ENCODE results near the gene GSG1L.
"Not testable (repeated sequence)": the region's sequence is repeated elsewhere in the genome, so short reads cannot be mapped to it uniquely, and the experiment has no call there.

Gene GSG1L

GRCh38 chr16:27985981-27986380 is 77.5 kb downstream of the GSG1L start:
- Histone ChIP-seq H3K27ac (no peak overlapping the region), H3K4me3 (no peak overlapping the region)
- no peak for DNase-seq (ENCODE audit: low spot score)
- TF ChIP-seq CTCF (IDR thresholded peaks at IDR 0.05): no peak

GRCh38 chr16:27984121-27984520 is 79.4 kb downstream of the GSG1L start:
- Histone ChIP-seq H3K4me3 (no peak overlapping the region), H3K27ac (no peak overlapping the region)
- TF ChIP-seq CTCF (IDR thresholded peaks at IDR 0.05): no peak
- peak; percentile 60 for DNase-seq (ENCODE audit: low spot score)

- no peak overlapping the region for H3K27ac ChIP-seq
- TF ChIP-seq CTCF (IDR thresholded peaks at IDR 0.05): no peak
- DNase-seq (ENCODE audit: low spot score): no peak
- no peak overlapping the region for H3K4me3 ChIP-seq
Observed at GRCh38 chr16:27983244-27983643, 80.3 kb downstream of the GSG1L start.

- Histone ChIP-seq H3K4me3 (no peak overlapping the region), H3K27ac (no peak overlapping the region)
- peak; percentile 11 for DNase-seq (ENCODE audit: low spot score)
- TF ChIP-seq CTCF (IDR thresholded peaks at IDR 0.05): no peak
Observed at GRCh38 chr16:27982184-27982583, 81.3 kb downstream of the GSG1L start.

GRCh38 chr16:27980919-27981700 is 82.4 kb downstream of the GSG1L start:
- peak; percentile 65 for DNase-seq (ENCODE audit: low spot score)
- Histone ChIP-seq H3K27ac (no peak overlapping the region), H3K4me3 (no peak overlapping the region)
- TF ChIP-seq CTCF (IDR thresholded peaks at IDR 0.05): no peak

GRCh38 chr16:27980076-27980775 is 83.3 kb downstream of the GSG1L start:
- DNase-seq (ENCODE audit: low spot score): peak; percentile 36
- H3K27ac ChIP-seq: no peak overlapping the region
- no peak overlapping the region for H3K4me3 ChIP-seq
- TF ChIP-seq CTCF (IDR thresholded peaks at IDR 0.05): no peak

- H3K27ac ChIP-seq, H3K4me3 ChIP-seq: not testable (repeated sequence)
Observed at GRCh38 chr16:27979668-27980067, 83.8 kb downstream of the GSG1L start.

More at GRCh38 chr16:27979668-27980067, 83.8 kb downstream of the GSG1L start:
- not testable (repeated sequence) for DNase-seq (ENCODE audit: low spot score)

Measured in coronary artery (tissue), 2 donors.